Adipose tissue (tissue), 3 donors: ENCODE data around the gene RBM14. TPM values are rescaled to one million over a fixed set of nuclear protein-coding genes. Genes with fewer than 3 reads are reported as not detected.

Source experiments
- H3K27ac ChIP-seq: one replicate; pipeline ENCODE4 v1.5.1; 2013; ENCODE audit warnings: low read depth, low read length
- whole genome bisulfite sequencing, 3 donors: extraction: QIAGEN DNeasy Blood & Tissue Kit; methylation state at CpG; one replicate each; pipeline ENCODE4 v1.1.7; 2013; 5-methylcytosine and 5-hydroxymethylcytosine counted together
- polyA plus RNA-seq, 3 donors: library from polyadenylated mRNA; stranded (reverse); fragments of 200-250 nt; gene quantifications; one replicate each; pipeline ENCODE4 v1.2.3, GENCODE V29; 2013
- donor health status: healthy with polysubstance abuse.
- donor health status: Bipolar disorder and iron deficiency.
- donor health status: healthy.

Gene RBM14
- polyA plus RNA-seq, 3 donors, result 21.1 to 35.3 (median 33.4) TPM

DNA sequence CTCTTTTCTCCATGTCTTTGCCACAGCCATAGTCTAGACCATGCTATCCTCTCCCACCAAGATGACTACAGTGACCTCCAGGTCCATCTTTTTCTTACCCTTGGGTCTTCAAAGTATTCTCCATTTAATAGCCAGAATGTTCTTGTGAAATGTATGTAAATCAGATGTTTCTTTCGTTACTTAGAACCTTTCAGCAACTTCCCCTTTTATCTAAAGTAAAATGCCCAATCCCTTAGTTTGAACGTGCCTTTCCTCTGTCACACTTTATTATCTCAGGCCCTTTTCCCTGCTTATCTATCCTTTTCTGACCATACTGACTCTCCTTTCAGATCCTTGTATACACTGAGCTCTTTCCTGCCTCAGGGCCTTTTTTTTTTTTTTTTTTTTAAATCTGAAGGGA is 43.3 kb downstream of the RBM14 start:
- WGBS, 3 donors, result 52 to 61% (median 53%) methylated on average over 2 of the region's 2 CpGs
- no peak overlapping the region for H3K27ac ChIP-seq

- WGBS, 3 donors, result 89 to 100% (median 96%) methylated on average over 1 of the region's 1 CpG
- H3K27ac ChIP-seq, result no peak overlapping the region
Measured at GRCh38 chr11:66663741-66664296, 47.4 kb downstream of the RBM14 start.

- WGBS, 3 donors, result 92 to 94% (median 94%) methylated on average over 11 of the region's 11 CpGs
- H3K27ac ChIP-seq, result no peak overlapping the region
Measured at GRCh38 chr11:66665369-66665768, 48.9 kb downstream of the RBM14 start.

DNA sequence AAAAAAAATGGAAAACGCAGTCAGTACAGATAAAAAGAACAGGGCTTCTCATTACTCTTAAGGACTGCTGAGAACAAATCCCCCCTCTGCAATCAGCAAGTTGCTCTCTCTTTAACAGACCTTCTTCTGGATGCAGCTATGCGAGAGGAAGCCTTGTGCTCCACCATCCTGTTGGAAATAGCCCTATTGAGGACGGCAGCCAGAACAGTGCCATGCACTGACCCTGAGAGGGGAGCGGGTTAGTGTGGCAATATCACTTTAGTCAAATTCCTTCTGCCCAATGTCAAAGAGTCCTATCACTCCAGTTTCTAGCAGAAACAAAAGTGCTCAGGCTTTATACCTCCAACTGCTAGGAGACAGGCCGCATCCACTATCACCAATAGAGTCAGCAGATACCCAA is 54.4 kb downstream of the RBM14 start:
- no peak overlapping the region for H3K27ac ChIP-seq
- WGBS, 3 donors, result 71 to 91% (median 90%) methylated on average over 5 of the region's 5 CpGs

GRCh38 chr11:66674964-66675602 is 58.7 kb downstream of the RBM14 start:
- no peak overlapping the region for H3K27ac ChIP-seq
- WGBS, 3 donors, result 62 to 92% (median 91%) methylated on average over 2 of the region's 2 CpGs

DNA sequence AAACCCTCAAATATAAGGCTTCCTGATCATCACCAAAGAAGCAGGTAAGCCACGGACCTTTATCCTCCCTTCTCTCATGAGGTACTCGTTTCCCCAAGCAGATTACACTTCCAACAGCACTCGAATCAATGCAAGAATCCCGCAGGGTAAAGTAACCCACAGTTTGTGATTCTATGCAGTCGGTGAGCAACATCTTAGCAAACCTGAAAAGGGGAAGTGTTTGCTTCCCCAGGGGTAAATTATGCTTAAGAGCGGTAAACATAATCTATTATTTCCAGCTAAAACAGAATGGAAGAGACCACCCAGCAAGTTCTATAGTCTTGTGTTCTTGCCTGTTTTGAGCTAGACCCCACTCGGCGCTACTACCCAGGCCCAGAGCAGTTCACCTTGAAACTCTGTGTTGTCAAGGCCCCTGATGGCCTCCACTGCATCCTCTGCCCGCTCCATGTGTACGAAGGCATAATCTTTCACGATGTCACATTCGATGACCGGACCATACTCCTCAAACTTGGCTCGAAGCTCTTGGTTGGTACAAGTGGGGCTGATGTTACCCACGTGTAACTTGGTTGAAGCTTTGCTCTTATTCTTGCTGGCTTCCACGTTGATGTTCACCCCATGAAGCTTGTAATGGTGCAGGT is 60.0 kb downstream of the RBM14 start:
- H3K27ac ChIP-seq, result no peak overlapping the region
- 55 to 67% (median 64%) methylated on average over 16 of the region's 16 CpGs for WGBS, 3 donors

Other genes with a start within 250 kb of the RBM14 start
- gene SLC29A2, start 244.9 kb upstream of the RBM14 start, polyA plus RNA-seq, result 1 to 10 TPM; 6.7 to 9.4 (median 6.8) TPM
- under 1 TPM in 2 of 3 donors, not detected in 1; 0.06 to 0.07 TPM for gene NPAS4, start 195.6 kb upstream of the RBM14 start, polyA plus RNA-seq
- 10 to 100 TPM; 30.2 to 53.6 (median 42.9) TPM for gene MRPL11, start 177.8 kb upstream of the RBM14 start, polyA plus RNA-seq
- gene PELI3, start 149.7 kb upstream of the RBM14 start, polyA plus RNA-seq, result 10 to 100 TPM in 1 of 3 donors, 1 to 10 TPM in 2; 3.9 to 10.0 (median 5.8) TPM
- gene DPP3, start 136.2 kb upstream of the RBM14 start, polyA plus RNA-seq, result 10 to 100 TPM; 15.1 to 29.0 (median 18.6) TPM
- gene BBS1, start 106.0 kb upstream of the RBM14 start, polyA plus RNA-seq, result 10 to 100 TPM; 11.5 to 15.5 (median 12.3) TPM
- 10 to 100 TPM in 2 of 3 donors, 1 to 10 TPM in 1; 8.2 to 12.2 (median 10.8) TPM for gene ZDHHC24, start 70.6 kb upstream of the RBM14 start, polyA plus RNA-seq
- under 1 TPM in 2 of 3 donors, not detected in 1; 0.03 to 0.15 TPM for gene ACTN3, start 69.7 kb upstream of the RBM14 start, polyA plus RNA-seq
- gene CTSF, start 48.0 kb upstream of the RBM14 start, polyA plus RNA-seq, result 10 to 100 TPM; 22.4 to 73.7 (median 40.3) TPM
- under 1 TPM in 2 of 3 donors, not detected in 1; 0.04 to 0.17 TPM for gene CCDC87, start 23.6 kb upstream of the RBM14 start, polyA plus RNA-seq
- gene CCS, start 23.4 kb upstream of the RBM14 start, polyA plus RNA-seq, result 10 to 100 TPM; 33.7 to 45.1 (median 41.2) TPM
- gene RBM4, start 22.1 kb downstream of the RBM14 start, polyA plus RNA-seq, result 100 to 1,000 TPM in 1 of 3 donors, 10 to 100 TPM in 2; 79.9 to 103 (median 97.5) TPM
- 10 to 100 TPM in 2 of 3 donors, 1 to 10 TPM in 1; 9.5 to 13.5 (median 10.1) TPM for gene RBM4B, start 61.3 kb downstream of the RBM14 start, polyA plus RNA-seq
- gene SPTBN2, start 112.6 kb downstream of the RBM14 start, polyA plus RNA-seq, result 10 to 100 TPM in 1 of 3 donors, 1 to 10 TPM in 1, under 1 TPM in 1; 0.22 to 22.3 (median 1.5) TPM
- gene RCE1, start 226.8 kb downstream of the RBM14 start, polyA plus RNA-seq, result 10 to 100 TPM in 2 of 3 donors, 1 to 10 TPM in 1; 6.2 to 17.8 (median 15.3) TPM
- 10 to 100 TPM in 1 of 3 donors, 1 to 10 TPM in 2; 5.5 to 25.4 (median 7.6) TPM for gene LRFN4, start 240.4 kb downstream of the RBM14 start, polyA plus RNA-seq